Body of pancreas (tissue), 4 donors: Measurements from ENCODE around the gene COPA.

Experiments used
- CTCF ChIP-seq, 7 experiments: fragments of 450-650 bp in 4 of 7; fragments of 200-600 bp in 3 of 7; sonication (generic) in 3 of 7; IDR thresholded peaks; one replicate each; pipeline ENCODE4 v1.5.1; 2016 to 2019; ENCODE audit warnings: antibody characterized with exemption in 7 of 7
- POLR2A ChIP-seq, 3 donors: fragments of 450-650 bp; IDR thresholded peaks; one replicate each; pipeline ENCODE4 v1.6.1; 2016; ENCODE audit warnings: antibody characterized with exemption in 3 of 3, mild to moderate bottlenecking in 2 of 3

GRCh38 chr1:160362168-160362957 is 19.3 kb upstream of the COPA start:
- TF ChIP-seq POLR2A (IDR thresholded peaks at IDR 0.05) (no peak), CTCF (IDR thresholded peaks at IDR 0.05) (no peak)
